Left ventricle myocardium inferior (tissue), 1 donor: ENCODE measurements around the gene KRTAP10-2. TPM values are rescaled to one million over a fixed set of nuclear protein-coding genes. Genes with fewer than 3 reads are reported as not detected.
A peak's percentile ranks its signal among the peaks of the same experiment; 100 is the strongest.

ENCODE experiments used
- DNase-seq: peaks from one replicate; pipeline ENCODE4 v3.0.0-alpha.2; 2020
- H3K27ac ChIP-seq: fragments of 200-600 bp; replicated peaks from 2 replicates; pipeline ENCODE4 v1.8.0; 2021
- H3K27me3 ChIP-seq: fragments of 200-600 bp; 2 replicates; pipeline ENCODE4 v1.8.0; 2021; ENCODE audit warnings: low read depth
- H3K36me3 ChIP-seq: fragments of 200-600 bp; 2 replicates; pipeline ENCODE4 v1.8.0; 2021
- H3K4me1 ChIP-seq: fragments of 200-600 bp; 2 replicates; pipeline ENCODE4 v1.8.0; 2021
- H3K4me3 ChIP-seq: fragments of 200-600 bp; 2 replicates; pipeline ENCODE4 v1.8.0; 2021; ENCODE audit warnings: mild to moderate bottlenecking, moderate library complexity
- H3K9me3 ChIP-seq: fragments of 200-600 bp; replicated peaks from 2 replicates; pipeline ENCODE4 v1.8.0; 2021
- intact Hi-C: fragments of 100-400 bp; cut with micrococcal nuclease; formaldehyde crosslinking; loops from one replicate; pipeline ENCODE4 v1.11.0; 2022
- total RNA-seq: library from RNA; stranded (reverse); fragmentation: NEBNext Ultra II Directional; extraction: Animal tissue kit (Norgen Biotek cat#: 25700); gene quantifications from one replicate; pipeline ENCODE4 v1.2.1, GENCODE V29; 2021
- TF ChIP-seq, protein P1 (sequence below): fragments of 200-600 bp; IDR thresholded peaks from 2 replicates; pipeline ENCODE4 v1.8.0; 2021; ENCODE audit warnings: antibody characterized with exemption, mild to moderate bottlenecking, borderline replicate concordance
- donor health status: DM: no; HTN: yes; CAD: no; lungs with severe emphysema.

KRTAP10-2 gene
- total RNA-seq, 1 donor from 2014 or later, result not detected

DNA sequence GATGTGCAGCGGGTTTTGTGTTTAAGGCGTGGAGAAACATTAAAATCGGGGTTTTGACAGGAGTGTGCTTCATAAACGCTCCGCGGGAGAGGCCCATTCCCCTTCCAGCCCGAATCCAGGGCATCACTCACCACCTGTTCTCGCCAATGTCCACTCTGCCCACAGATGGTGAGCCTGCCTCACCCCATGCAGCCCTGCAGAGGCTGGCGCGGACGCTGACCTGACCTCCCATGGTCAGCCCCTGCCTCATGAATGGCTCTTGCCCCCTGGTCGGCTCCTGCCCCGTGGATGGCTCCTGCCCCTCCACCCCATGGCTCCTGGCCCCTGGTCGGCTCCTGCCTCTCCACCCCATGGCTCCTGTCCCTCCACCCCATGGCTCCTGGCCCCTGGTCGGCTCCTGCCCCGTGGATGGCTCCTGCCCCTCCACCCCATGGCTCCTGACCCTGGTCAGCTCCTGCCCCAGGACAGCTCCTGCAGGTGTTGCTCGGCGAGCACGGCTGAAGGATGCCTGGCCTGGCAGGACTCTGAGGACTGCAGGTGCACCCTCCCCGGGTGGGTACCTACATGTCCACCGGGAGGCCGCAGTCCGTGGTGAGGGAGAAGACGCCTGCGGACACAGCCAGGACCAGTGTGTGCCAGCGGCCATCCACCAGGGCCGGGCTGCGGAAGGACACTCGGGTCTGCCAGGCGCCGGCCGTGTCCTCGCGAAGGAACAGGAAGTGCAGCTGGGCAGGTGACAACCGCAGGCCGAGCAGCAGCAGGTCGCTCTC is 18.0 kb downstream of the KRTAP10-2 start:
- Histone ChIP-seq H3K27me3 (peaks cover 31% of the 10 kb centered on the region), H3K36me3 (no peaks in the 10 kb centered on the region), H3K27ac (no peak overlapping the region), H3K4me1 (no peaks in the 10 kb centered on the region), H3K9me3 (no peaks in the 10 kb centered on the region), H3K4me3 (no peak overlapping the region)
- DNase-seq, result no peak
- intact Hi-C loops, result no loop called here
- TF ChIP-seq, protein P1, sequence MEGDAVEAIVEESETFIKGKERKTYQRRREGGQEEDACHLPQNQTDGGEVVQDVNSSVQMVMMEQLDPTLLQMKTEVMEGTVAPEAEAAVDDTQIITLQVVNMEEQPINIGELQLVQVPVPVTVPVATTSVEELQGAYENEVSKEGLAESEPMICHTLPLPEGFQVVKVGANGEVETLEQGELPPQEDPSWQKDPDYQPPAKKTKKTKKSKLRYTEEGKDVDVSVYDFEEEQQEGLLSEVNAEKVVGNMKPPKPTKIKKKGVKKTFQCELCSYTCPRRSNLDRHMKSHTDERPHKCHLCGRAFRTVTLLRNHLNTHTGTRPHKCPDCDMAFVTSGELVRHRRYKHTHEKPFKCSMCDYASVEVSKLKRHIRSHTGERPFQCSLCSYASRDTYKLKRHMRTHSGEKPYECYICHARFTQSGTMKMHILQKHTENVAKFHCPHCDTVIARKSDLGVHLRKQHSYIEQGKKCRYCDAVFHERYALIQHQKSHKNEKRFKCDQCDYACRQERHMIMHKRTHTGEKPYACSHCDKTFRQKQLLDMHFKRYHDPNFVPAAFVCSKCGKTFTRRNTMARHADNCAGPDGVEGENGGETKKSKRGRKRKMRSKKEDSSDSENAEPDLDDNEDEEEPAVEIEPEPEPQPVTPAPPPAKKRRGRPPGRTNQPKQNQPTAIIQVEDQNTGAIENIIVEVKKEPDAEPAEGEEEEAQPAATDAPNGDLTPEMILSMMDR, result no peak

GRCh38 chr21:44532712-44533111 is 18.6 kb downstream of the KRTAP10-2 start:
- TF ChIP-seq, protein P1, result no peak
- peaks cover 26% of the 10 kb centered on the region for H3K27me3 ChIP-seq
- no peaks in the 10 kb centered on the region for H3K9me3 ChIP-seq
- H3K4me1 ChIP-seq, result no peaks in the 10 kb centered on the region
- no peak for DNase-seq
- intact Hi-C loops, result no loop called here
- no peak overlapping the region for H3K27ac ChIP-seq
- no peak overlapping the region for H3K4me3 ChIP-seq
- no peaks in the 10 kb centered on the region for H3K36me3 ChIP-seq

- DNase-seq, result peak; percentile 3
- Histone ChIP-seq H3K4me1 (no peaks in the 10 kb centered on the region), H3K27me3 (peaks cover 25% of the 10 kb centered on the region), H3K36me3 (no peaks in the 10 kb centered on the region), H3K9me3 (no peaks in the 10 kb centered on the region), H3K27ac (no peak overlapping the region), H3K4me3 (no peak overlapping the region)
- TF ChIP-seq, protein P1, result no peak
- intact Hi-C loops, result no loop called here
Observed at GRCh38 chr21:44531606-44532564, 19.4 kb downstream of the KRTAP10-2 start.

- Histone ChIP-seq H3K27ac (no peak overlapping the region), H3K9me3 (no peaks in the 10 kb centered on the region), H3K36me3 (no peaks in the 10 kb centered on the region), H3K4me3 (no peak overlapping the region), H3K4me1 (no peaks in the 10 kb centered on the region), H3K27me3 (peaks cover 25% of the 10 kb centered on the region)
- intact Hi-C loops, result no loop called here
- TF ChIP-seq, protein P1, result no peak
- peak; percentile 4 for DNase-seq
Observed at GRCh38 chr21:44530903-44531605, 20.3 kb downstream of the KRTAP10-2 start.

GRCh38 chr21:44530221-44530902 is 20.9 kb downstream of the KRTAP10-2 start:
- DNase-seq, result no peak
- Histone ChIP-seq H3K4me1 (no peaks in the 10 kb centered on the region), H3K27me3 (peaks cover 25% of the 10 kb centered on the region), H3K27ac (no peak overlapping the region), H3K4me3 (no peak overlapping the region), H3K36me3 (no peaks in the 10 kb centered on the region), H3K9me3 (no peaks in the 10 kb centered on the region)
- TF ChIP-seq, protein P1, result no peak
- intact Hi-C loops, result no loop called here
